ENCODE measurements around the gene ACTR3C. TPM values are rescaled to one million over a fixed set of nuclear protein-coding genes. Genes with fewer than 3 reads are reported as not detected.

Gene ACTR3C
- total and polyA plus RNA-seq, 2 of the 13 experiments (the other 11 are each of a cell fraction or from before 2014, with no cell fraction given), result 3.8 to 7.5 TPM

DNA sequence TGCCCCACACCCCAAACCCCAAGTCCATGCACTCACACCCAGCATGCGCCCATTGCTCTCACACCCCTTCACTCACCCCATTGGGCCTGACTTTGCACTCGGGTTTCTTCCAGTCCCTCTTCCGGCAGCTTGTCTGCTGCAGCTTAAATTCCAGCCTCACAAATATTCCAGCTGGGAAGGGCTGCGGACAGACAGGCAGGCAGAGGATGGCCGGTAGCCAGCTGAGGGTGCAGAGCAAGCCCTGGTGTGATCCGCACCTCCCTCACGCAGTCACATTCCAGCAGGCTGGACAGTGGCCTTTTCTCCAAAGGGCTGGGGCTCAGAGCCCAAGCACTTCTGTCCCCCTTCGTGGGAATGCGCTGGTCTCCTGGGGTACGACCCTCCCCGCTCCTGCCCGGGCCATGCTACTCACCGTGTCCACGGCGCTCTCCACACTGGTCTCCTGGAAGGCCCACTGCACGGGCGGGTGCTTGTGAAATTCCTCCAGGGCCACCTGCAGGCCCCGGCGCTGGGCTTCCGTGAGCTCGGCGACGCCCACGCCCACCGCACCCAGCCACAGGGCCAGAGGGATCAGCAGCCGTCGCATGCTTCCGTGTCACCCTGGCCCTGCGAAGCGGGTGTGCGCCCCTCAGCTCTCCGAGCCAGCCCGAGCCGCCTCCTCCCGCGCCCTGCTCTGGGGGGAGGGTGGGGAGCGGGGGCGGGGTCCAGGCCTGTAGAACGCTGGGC, 16.8 kb upstream of the ACTR3C start (continued):
- TF ChIP-seq ZFP41 (CRISPR knock-in tag; IDR thresholded peaks at IDR 0.05; ENCODE audit: borderline replicate concordance) (0 out of 2 replicates have a peak, but pooled peaks have one; percentile 26), KMT2A (CRISPR knock-in tag; IDR thresholded peaks at IDR 0.05) (peak; percentile 60; the same call in 1 of the 2 replicates), ZNF790 (CRISPR knock-in tag; IDR thresholded peaks at IDR 0.05; ENCODE audit: borderline replicate concordance) (no peak), NFKB2 (CRISPR knock-in tag; IDR thresholded peaks at IDR 0.05; ENCODE audit: borderline replicate concordance) (peak; percentile 56; the same call in 1 of the 2 replicates), HNRNPH1 (optimal IDR thresholded peaks at IDR 0.05; ENCODE audit: low read depth, low read length) (no peak), TEAD3 (CRISPR knock-in tag; optimal IDR thresholded peaks at IDR 0.05; ENCODE audit: borderline replicate concordance) (peak; percentile 89), ZZZ3 (CRISPR knock-in tag; IDR thresholded peaks at IDR 0.05; ENCODE audit: borderline replicate concordance) (no peak), ZNF121 (CRISPR knock-in tag; IDR thresholded peaks at IDR 0.05) (no peak), MTF1 (CRISPR knock-in tag; IDR thresholded peaks at IDR 0.05) (no peak), TCF7L2 (IDR thresholded peaks at IDR 0.05; ENCODE audit: low read depth, low read length) (no peak), ZNF30 (CRISPR knock-in tag; IDR thresholded peaks at IDR 0.05) (no peak), POGZ (CRISPR knock-in tag; IDR thresholded peaks at IDR 0.05) (0 out of 2 replicates have a peak, but pooled peaks have one; percentile 24), ZNF274 (CRISPR knock-in tag; IDR thresholded peaks at IDR 0.05) (0 out of 2 replicates have a peak, but pooled peaks have one; percentile 53)
- TF ChIP-seq, protein P1, sequence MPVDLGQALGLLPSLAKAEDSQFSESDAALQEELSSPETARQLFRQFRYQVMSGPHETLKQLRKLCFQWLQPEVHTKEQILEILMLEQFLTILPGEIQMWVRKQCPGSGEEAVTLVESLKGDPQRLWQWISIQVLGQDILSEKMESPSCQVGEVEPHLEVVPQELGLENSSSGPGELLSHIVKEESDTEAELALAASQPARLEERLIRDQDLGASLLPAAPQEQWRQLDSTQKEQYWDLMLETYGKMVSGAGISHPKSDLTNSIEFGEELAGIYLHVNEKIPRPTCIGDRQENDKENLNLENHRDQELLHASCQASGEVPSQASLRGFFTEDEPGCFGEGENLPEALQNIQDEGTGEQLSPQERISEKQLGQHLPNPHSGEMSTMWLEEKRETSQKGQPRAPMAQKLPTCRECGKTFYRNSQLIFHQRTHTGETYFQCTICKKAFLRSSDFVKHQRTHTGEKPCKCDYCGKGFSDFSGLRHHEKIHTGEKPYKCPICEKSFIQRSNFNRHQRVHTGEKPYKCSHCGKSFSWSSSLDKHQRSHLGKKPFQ (CRISPR knock-in tag; IDR thresholded peaks at IDR 0.05; ENCODE audit: insufficient replicate concordance), result peak; percentile 63
- TF ChIP-seq, protein P2, sequence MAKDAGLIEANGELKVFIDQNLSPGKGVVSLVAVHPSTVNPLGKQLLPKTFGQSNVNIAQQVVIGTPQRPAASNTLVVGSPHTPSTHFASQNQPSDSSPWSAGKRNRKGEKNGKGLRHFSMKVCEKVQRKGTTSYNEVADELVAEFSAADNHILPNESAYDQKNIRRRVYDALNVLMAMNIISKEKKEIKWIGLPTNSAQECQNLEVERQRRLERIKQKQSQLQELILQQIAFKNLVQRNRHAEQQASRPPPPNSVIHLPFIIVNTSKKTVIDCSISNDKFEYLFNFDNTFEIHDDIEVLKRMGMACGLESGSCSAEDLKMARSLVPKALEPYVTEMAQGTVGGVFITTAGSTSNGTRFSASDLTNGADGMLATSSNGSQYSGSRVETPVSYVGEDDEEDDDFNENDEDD (CRISPR knock-in tag; IDR thresholded peaks at IDR 0.05; ENCODE audit: borderline replicate concordance), result peak; percentile 31; the same call in 1 of the 2 replicates
- TF ChIP-seq, protein P3, sequence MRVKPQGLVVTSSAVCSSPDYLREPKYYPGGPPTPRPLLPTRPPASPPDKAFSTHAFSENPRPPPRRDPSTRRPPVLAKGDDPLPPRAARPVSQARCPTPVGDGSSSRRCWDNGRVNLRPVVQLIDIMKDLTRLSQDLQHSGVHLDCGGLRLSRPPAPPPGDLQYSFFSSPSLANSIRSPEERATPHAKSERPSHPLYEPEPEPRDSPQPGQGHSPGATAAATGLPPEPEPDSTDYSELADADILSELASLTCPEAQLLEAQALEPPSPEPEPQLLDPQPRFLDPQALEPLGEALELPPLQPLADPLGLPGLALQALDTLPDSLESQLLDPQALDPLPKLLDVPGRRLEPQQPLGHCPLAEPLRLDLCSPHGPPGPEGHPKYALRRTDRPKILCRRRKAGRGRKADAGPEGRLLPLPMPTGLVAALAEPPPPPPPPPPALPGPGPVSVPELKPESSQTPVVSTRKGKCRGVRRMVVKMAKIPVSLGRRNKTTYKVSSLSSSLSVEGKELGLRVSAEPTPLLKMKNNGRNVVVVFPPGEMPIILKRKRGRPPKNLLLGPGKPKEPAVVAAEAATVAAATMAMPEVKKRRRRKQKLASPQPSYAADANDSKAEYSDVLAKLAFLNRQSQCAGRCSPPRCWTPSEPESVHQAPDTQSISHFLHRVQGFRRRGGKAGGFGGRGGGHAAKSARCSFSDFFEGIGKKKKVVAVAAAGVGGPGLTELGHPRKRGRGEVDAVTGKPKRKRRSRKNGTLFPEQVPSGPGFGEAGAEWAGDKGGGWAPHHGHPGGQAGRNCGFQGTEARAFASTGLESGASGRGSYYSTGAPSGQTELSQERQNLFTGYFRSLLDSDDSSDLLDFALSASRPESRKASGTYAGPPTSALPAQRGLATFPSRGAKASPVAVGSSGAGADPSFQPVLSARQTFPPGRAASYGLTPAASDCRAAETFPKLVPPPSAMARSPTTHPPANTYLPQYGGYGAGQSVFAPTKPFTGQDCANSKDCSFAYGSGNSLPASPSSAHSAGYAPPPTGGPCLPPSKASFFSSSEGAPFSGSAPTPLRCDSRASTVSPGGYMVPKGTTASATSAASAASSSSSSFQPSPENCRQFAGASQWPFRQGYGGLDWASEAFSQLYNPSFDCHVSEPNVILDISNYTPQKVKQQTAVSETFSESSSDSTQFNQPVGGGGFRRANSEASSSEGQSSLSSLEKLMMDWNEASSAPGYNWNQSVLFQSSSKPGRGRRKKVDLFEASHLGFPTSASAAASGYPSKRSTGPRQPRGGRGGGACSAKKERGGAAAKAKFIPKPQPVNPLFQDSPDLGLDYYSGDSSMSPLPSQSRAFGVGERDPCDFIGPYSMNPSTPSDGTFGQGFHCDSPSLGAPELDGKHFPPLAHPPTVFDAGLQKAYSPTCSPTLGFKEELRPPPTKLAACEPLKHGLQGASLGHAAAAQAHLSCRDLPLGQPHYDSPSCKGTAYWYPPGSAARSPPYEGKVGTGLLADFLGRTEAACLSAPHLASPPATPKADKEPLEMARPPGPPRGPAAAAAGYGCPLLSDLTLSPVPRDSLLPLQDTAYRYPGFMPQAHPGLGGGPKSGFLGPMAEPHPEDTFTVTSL (CRISPR knock-in tag; IDR thresholded peaks at IDR 0.05; ENCODE audit: borderline replicate concordance), result no peak
- TF ChIP-seq, protein P4, sequence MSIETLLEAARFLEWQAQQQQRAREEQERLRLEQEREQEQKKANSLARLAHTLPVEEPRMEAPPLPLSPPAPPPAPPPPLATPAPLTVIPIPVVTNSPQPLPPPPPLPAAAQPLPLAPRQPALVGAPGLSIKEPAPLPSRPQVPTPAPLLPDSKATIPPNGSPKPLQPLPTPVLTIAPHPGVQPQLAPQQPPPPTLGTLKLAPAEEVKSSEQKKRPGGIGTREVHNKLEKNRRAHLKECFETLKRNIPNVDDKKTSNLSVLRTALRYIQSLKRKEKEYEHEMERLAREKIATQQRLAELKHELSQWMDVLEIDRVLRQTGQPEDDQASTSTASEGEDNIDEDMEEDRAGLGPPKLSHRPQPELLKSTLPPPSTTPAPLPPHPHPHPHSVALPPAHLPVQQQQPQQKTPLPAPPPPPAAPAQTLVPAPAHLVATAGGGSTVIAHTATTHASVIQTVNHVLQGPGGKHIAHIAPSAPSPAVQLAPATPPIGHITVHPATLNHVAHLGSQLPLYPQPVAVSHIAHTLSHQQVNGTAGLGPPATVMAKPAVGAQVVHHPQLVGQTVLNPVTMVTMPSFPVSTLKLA (IDR thresholded peaks at IDR 0.05), result no peak
- TF ChIP-seq, protein P5, sequence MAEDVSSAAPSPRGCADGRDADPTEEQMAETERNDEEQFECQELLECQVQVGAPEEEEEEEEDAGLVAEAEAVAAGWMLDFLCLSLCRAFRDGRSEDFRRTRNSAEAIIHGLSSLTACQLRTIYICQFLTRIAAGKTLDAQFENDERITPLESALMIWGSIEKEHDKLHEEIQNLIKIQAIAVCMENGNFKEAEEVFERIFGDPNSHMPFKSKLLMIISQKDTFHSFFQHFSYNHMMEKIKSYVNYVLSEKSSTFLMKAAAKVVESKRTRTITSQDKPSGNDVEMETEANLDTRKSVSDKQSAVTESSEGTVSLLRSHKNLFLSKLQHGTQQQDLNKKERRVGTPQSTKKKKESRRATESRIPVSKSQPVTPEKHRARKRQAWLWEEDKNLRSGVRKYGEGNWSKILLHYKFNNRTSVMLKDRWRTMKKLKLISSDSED (CRISPR knock-in tag; IDR thresholded peaks at IDR 0.05), result no peak

All from HepG2 (cell line).